Adrenal gland (tissue), 5 donors: Measurements from ENCODE around the gene BCL2L11.

ENCODE experiments used
- CTCF ChIP-seq, 6 experiments: fragments of 450-650 bp in 4 of 6; fragments of 200-600 bp in 2 of 6; sonication (generic) in 1 of 6; IDR thresholded peaks; 1 replicate in 5 of 6; 2 replicates in 1 of 6; pipeline versions ENCODE4 v1.5.1 to v1.8.0; 2016 to 2021; ENCODE audit warnings: antibody characterized with exemption in 6 of 6, mild to moderate bottlenecking in 2 of 6, moderate library complexity in 1 of 6
- POLR2A ChIP-seq, 2 donors: fragments of 450-650 bp; IDR thresholded peaks; one replicate each; pipeline ENCODE4 v1.6.1; 2017; ENCODE audit warnings: antibody characterized with exemption in 2 of 2, mild to moderate bottlenecking in 2 of 2, moderate library complexity in 1 of 2
- donor health status: DM: no; HTN: no; CAD: no.

GRCh38 chr2:111095434-111095833 is 25.3 kb upstream of the BCL2L11 start:
- TF ChIP-seq CTCF (IDR thresholded peaks at IDR 0.05) = no peak
- TF ChIP-seq POLR2A (IDR thresholded peaks at IDR 0.05) = no peak
